Upper lobe of left lung (tissue), 6 donors: ENCODE data around the gene ADAMTSL5. TPM values are rescaled to one million over a fixed set of nuclear protein-coding genes. Genes with fewer than 3 reads are reported as not detected.
"Not testable (repeated sequence)": the region's sequence is repeated elsewhere in the genome, so short reads cannot be mapped to it uniquely, and the experiment has no call there.

Source experiments
- ATAC-seq, 2 donors: fragments of 200-7000 bp; cut with Tn5 transposase; one replicate each; pipeline ENCODE4 v1.9.1; 2022; ENCODE audit warnings: mild to moderate bottlenecking in 2 of 2, moderate library complexity in 2 of 2; ENCODE audit not compliant: low FRiP score in 2 of 2
- DNase-seq, 2 donors: peaks; one replicate each; pipeline ENCODE4 v3.0.0-alpha.2; 2019 to 2020
- H3K27ac ChIP-seq, 4 donors: fragments of 200-600 bp; sonication (generic); one replicate each; pipeline ENCODE4 v1.5.1; 2016 to 2019
- H3K27me3 ChIP-seq, 4 donors: fragments of 200-600 bp; sonication (generic); one replicate each; pipeline ENCODE4 v1.5.1; 2017 to 2019
- H3K36me3 ChIP-seq, 4 donors: fragments of 200-600 bp; sonication (generic); one replicate each; pipeline ENCODE4 v1.5.1; 2016 to 2019
- H3K4me1 ChIP-seq, 4 donors: fragments of 200-600 bp; sonication (generic); one replicate each; pipeline ENCODE4 v1.5.1; 2018 to 2019
- H3K4me3 ChIP-seq, 4 donors: fragments of 200-600 bp; sonication (generic); one replicate each; pipeline ENCODE4 v1.5.1; 2017 to 2019; ENCODE audit warnings: mild to moderate bottlenecking in 2 of 4, moderate library complexity in 1 of 4
- H3K9me3 ChIP-seq, 4 donors: fragments of 200-600 bp; sonication (generic); one replicate each; pipeline ENCODE4 v1.5.1; 2018 to 2019
- CTCF ChIP-seq, 6 experiments: fragments of 450-650 bp in 4 of 6; fragments of 200-600 bp in 2 of 6; sonication (generic) in 2 of 6; IDR thresholded peaks; one replicate each; pipeline ENCODE4 v1.5.1; 2016 to 2019; ENCODE audit warnings: antibody characterized with exemption in 6 of 6
- EP300 ChIP-seq, 4 donors: sonication (generic); formaldehyde crosslinking; IDR thresholded peaks; one replicate each; pipeline ENCODE4 v1.5.1; 2017; ENCODE audit warnings: antibody characterized with exemption in 4 of 4, control low read depth in 2 of 4
- POLR2A ChIP-seq, 4 donors: fragments of 450-650 bp; IDR thresholded peaks; one replicate each; pipeline ENCODE4 v1.5.1; 2016 to 2017; ENCODE audit warnings: antibody characterized with exemption in 4 of 4, mild to moderate bottlenecking in 2 of 4
- POLR2AphosphoS5 ChIP-seq, 2 donors: sonication (generic); formaldehyde crosslinking; IDR thresholded peaks; one replicate each; pipeline ENCODE4 v1.5.1; 2017; ENCODE audit warnings: antibody characterized with exemption in 2 of 2
- WGBS, 2 donors: methylation state at CpG; one replicate each; pipeline ENCODE4 v1.1.5; 2017 to 2018; 5-methylcytosine and 5-hydroxymethylcytosine counted together
- total RNA-seq, 6 donors: library from RNA; depleted of rRNA in 4 of 6; stranded (reverse); fragments of >200 nt in 4 of 6; gene quantifications; one replicate each; pipeline versions ENCODE4 v1.1.0 to v1.2.1, GENCODE V29; 2016 to 2021
- donor health status: DM: no; HTN: no; CAD: no; lungs with moderate emphysema.
- donor health status: DM: no; HTN: yes; CAD: no; lungs with severe emphysema.

Gene ADAMTSL5
- total RNA-seq, 6 donors from 2014 or later, result 0.89 to 11.5 (median 4.9) TPM

- Histone ChIP-seq H3K4me3 (peak within 1 kb of the TSS; percentile 88 to 100 (median 99)), H3K4me1 (peaks cover 16 to 24% (median 22%) of the 10 kb centered on the region in 4 donors), H3K9me3 (no peaks in the 10 kb centered on the region), H3K27me3 (no peaks in the 10 kb centered on the region), H3K27ac (peak within 1 kb of the TSS; percentile 80 to 92 (median 90)), H3K36me3 (peaks cover 0 to 25% (median 11%) of the 10 kb centered on the region in 4 donors)
- DNase-seq (peak; percentile 95 to 97), ATAC-seq (peak; percentile 93 to 98)
- WGBS, 2 donors, result 0 to 1% methylated on average over 14 to 61 of the region's 71 CpGs
- TF ChIP-seq EP300 (IDR thresholded peaks at IDR 0.05), result no peak
- peak in 2 of 4 donors; percentile 54 to 86 for TF ChIP-seq POLR2A (IDR thresholded peaks at IDR 0.05)
- TF ChIP-seq CTCF (IDR thresholded peaks at IDR 0.05), result peak in 2 of 6 experiments; percentile 14 to 32
- TF ChIP-seq POLR2AphosphoS5 (IDR thresholded peaks at IDR 0.05), result peak; percentile 80 to 89
These were observed 33.7 kb downstream of the ADAMTSL5 start, which contains the start of gene C19orf25 for GRCh38 chr19:1478934-1479707. Gene C19orf25 (minus strand): TSS chr19:1479215. CDS start chr19:1478903, 312 bp downstream.

GRCh38 chr19:1477056-1477455, 35.8 kb downstream of the ADAMTSL5 start:
- H3K27me3 ChIP-seq, ATAC-seq, H3K27ac ChIP-seq, DNase-seq, H3K4me3 ChIP-seq, H3K9me3 ChIP-seq: not testable (repeated sequence)
- 94 to 97% methylated on average over 9 of the region's 9 CpGs for WGBS, 2 donors
- Histone ChIP-seq H3K4me1 (peaks cover 18 to 29% (median 23%) of the 10 kb centered on the region in 4 donors), H3K36me3 (peaks cover 0 to 26% (median 11%) of the 10 kb centered on the region in 4 donors)

GRCh38 chr19:1475751-1476437, 36.9 kb downstream of the ADAMTSL5 start:
- peak in 1 of 2 donors; percentile 67 for DNase-seq
- Histone ChIP-seq H3K4me3 (no peak overlapping the region), H3K27me3 (peaks cover 0 to 20% (median 10%) of the 10 kb centered on the region in 4 donors), H3K9me3 (no peaks in the 10 kb centered on the region), H3K27ac (no peak overlapping the region), H3K36me3 (peaks cover 0 to 26% (median 11%) of the 10 kb centered on the region in 4 donors), H3K4me1 (peaks cover 28 to 41% (median 32%) of the 10 kb centered on the region in 4 donors)
- TF ChIP-seq POLR2A (IDR thresholded peaks at IDR 0.05), result no peak
- TF ChIP-seq POLR2AphosphoS5 (IDR thresholded peaks at IDR 0.05), result no peak
- TF ChIP-seq EP300 (IDR thresholded peaks at IDR 0.05), result no peak
- TF ChIP-seq CTCF (IDR thresholded peaks at IDR 0.05), result no peak
- ATAC-seq, result no peak
- 95 to 96% methylated on average over 16 to 27 of the region's 31 CpGs for WGBS, 2 donors

GRCh38 chr19:1474765-1475351, 38.0 kb downstream of the ADAMTSL5 start:
- TF ChIP-seq CTCF (IDR thresholded peaks at IDR 0.05) (no peak), POLR2A (IDR thresholded peaks at IDR 0.05) (no peak), POLR2AphosphoS5 (IDR thresholded peaks at IDR 0.05) (no peak), EP300 (IDR thresholded peaks at IDR 0.05) (no peak)
- DNase-seq (peak in 1 of 2 donors; percentile 67), ATAC-seq (no peak)
- no peak overlapping the region for H3K4me3 ChIP-seq
- peaks cover 0 to 26% (median 11%) of the 10 kb centered on the region in 4 donors for H3K36me3 ChIP-seq
- no peaks in the 10 kb centered on the region for H3K9me3 ChIP-seq
- H3K27ac ChIP-seq, result no peak overlapping the region
- H3K27me3 ChIP-seq, result peaks cover 5 to 30% (median 19%) of the 10 kb centered on the region in 4 donors
- H3K4me1 ChIP-seq, result peaks cover 39 to 51% (median 43%) of the 10 kb centered on the region in 4 donors
- WGBS, 2 donors, result 89 to 95% methylated on average over 12 to 26 of the region's 26 CpGs
